ENCODE results near the gene CUEDC1. TPM values are rescaled to one million over a fixed set of nuclear protein-coding genes. Genes with fewer than 3 reads are reported as not detected.

CUEDC1 gene
- total and polyA plus RNA-seq, 4 donors, result 19.7 to 55.7 (median 29.2) TPM

- 58 to 62% methylated on average over 11 of the region's 11 CpGs for WGBS, 2 donors
- peaks cover 18 to 41% (median 27%) of the 10 kb centered on the region in 5 donors for H3K4me1 ChIP-seq (ENCODE audit: control insufficient read depth in 5 of 5, insufficient read depth in 5 of 5, low read length in 5 of 5)
- no peaks in the 10 kb centered on the region for H3K9me3 ChIP-seq (ENCODE audit: control insufficient read depth in 4 of 4, insufficient read depth in 3 of 4, low read length in 3 of 4)
- H3K27me3 ChIP-seq (ENCODE audit: control insufficient read depth in 3 of 3, insufficient read depth in 3 of 3, low read length in 2 of 3), result no peaks in the 10 kb centered on the region
- no peak overlapping the region for H3K4me3 ChIP-seq
- peak overlapping the region; percentile 75 to 96 for H3K27ac ChIP-seq (ENCODE audit: low read depth in 1 of 2, low read length in 1 of 2)
- H3K36me3 ChIP-seq (ENCODE audit: control insufficient read depth in 4 of 4, insufficient read depth in 4 of 4, low read length in 4 of 4), result no peaks in the 10 kb centered on the region
- peak overlapping the region; percentile 33 to 82 for H3K9ac ChIP-seq (ENCODE audit: insufficient read depth in 1 of 2, low read length in 2 of 2)
- DNase-seq (peak; percentile 82 to 85 (median 84)), ATAC-seq (ENCODE audit: insufficient read depth, low FRiP score) (no peak)
- TF ChIP-seq, protein P1, sequence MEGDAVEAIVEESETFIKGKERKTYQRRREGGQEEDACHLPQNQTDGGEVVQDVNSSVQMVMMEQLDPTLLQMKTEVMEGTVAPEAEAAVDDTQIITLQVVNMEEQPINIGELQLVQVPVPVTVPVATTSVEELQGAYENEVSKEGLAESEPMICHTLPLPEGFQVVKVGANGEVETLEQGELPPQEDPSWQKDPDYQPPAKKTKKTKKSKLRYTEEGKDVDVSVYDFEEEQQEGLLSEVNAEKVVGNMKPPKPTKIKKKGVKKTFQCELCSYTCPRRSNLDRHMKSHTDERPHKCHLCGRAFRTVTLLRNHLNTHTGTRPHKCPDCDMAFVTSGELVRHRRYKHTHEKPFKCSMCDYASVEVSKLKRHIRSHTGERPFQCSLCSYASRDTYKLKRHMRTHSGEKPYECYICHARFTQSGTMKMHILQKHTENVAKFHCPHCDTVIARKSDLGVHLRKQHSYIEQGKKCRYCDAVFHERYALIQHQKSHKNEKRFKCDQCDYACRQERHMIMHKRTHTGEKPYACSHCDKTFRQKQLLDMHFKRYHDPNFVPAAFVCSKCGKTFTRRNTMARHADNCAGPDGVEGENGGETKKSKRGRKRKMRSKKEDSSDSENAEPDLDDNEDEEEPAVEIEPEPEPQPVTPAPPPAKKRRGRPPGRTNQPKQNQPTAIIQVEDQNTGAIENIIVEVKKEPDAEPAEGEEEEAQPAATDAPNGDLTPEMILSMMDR (IDR thresholded peaks at IDR 0.05; ENCODE audit: control extremely low read depth, extremely low read depth), result no peak
These were observed 19.1 kb downstream of the CUEDC1 start for GRCh38 chr17:57935833-57936807.

DNA sequence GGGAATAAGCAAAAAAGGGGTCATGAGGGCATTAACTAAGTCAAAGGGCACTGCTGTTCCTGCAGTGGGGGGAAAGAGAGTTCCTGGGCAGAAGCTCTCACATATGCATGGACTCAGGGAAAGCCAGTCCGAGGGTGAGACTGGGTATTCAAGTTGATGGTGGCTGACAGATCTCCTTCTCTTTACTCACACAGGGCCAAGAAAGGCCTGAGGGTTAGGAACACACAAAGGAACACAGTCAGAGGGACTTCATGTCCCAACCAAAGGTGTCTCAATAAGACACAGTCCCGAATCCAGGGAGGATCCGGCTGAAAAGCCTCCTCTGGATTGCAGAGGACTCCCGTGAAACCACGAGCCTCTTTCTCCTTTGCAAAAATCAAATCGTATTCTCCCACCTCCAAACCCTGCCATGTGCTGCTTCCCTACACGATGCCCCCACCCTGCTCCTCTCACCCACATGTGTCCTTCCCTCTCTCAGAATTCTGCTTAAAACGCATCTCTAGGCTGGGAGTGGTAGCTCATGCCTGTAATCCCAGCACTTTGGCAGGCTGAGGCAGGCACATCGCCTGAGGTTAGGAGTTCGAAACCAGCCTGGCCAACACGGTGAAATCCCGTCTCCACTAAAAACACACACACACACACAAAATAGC is 23.6 kb downstream of the CUEDC1 start:
- DNase-seq (no peak), ATAC-seq (ENCODE audit: insufficient read depth, low FRiP score) (no peak)
- no peak overlapping the region for H3K27ac ChIP-seq (ENCODE audit: low read depth in 1 of 2, low read length in 1 of 2)
- no peaks in the 10 kb centered on the region for H3K27me3 ChIP-seq (ENCODE audit: control insufficient read depth in 3 of 3, insufficient read depth in 3 of 3, low read length in 2 of 3)
- H3K9ac ChIP-seq (ENCODE audit: insufficient read depth in 1 of 2, low read length in 2 of 2), result no peak overlapping the region
- TF ChIP-seq, protein P1 (IDR thresholded peaks at IDR 0.05; ENCODE audit: control extremely low read depth, extremely low read depth), result no peak
- peaks cover 17 to 48% (median 32%) of the 10 kb centered on the region in 5 donors for H3K4me1 ChIP-seq (ENCODE audit: control insufficient read depth in 5 of 5, insufficient read depth in 5 of 5, low read length in 5 of 5)
- WGBS, 2 donors, result 90 to 94% methylated on average over 12 of the region's 12 CpGs
- no peak overlapping the region for H3K4me3 ChIP-seq
- no peaks in the 10 kb centered on the region for H3K36me3 ChIP-seq (ENCODE audit: control insufficient read depth in 4 of 4, insufficient read depth in 4 of 4, low read length in 4 of 4)
- peaks cover 0 to 2% (median 0%) of the 10 kb centered on the region in 4 donors for H3K9me3 ChIP-seq (ENCODE audit: control insufficient read depth in 4 of 4, insufficient read depth in 3 of 4, low read length in 3 of 4)

DNA sequence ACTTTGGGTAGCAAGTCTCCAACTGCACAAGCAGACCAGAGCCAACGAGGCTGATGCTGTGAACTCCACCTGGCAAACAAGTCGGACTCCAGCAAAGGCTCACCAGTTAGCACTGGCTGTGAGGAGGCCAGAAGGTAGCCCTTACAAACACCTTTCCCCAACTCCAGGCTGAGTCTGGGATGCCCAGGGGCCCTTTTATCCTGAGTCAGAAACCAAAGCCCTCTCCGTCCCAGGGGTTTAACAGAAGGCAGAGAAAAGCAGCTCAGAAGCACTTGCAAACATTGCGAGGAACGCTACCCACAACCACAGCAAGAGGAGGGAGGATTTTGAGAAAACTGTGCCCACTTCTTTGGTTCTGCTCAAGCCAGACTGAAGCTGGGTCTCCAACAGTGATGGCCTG is 25.0 kb downstream of the CUEDC1 start:
- Histone ChIP-seq H3K27ac (ENCODE audit: low read depth in 1 of 2, low read length in 1 of 2) (peak overlapping the region in 1 of 2 donors; percentile 48), H3K36me3 (ENCODE audit: control insufficient read depth in 4 of 4, insufficient read depth in 4 of 4, low read length in 4 of 4) (no peaks in the 10 kb centered on the region), H3K4me3 (no peak overlapping the region), H3K9ac (ENCODE audit: insufficient read depth in 1 of 2, low read length in 2 of 2) (no peak overlapping the region), H3K9me3 (ENCODE audit: control insufficient read depth in 4 of 4, insufficient read depth in 3 of 4, low read length in 3 of 4) (peaks cover 0 to 2% (median 0%) of the 10 kb centered on the region in 4 donors), H3K4me1 (ENCODE audit: control insufficient read depth in 5 of 5, insufficient read depth in 5 of 5, low read length in 5 of 5) (peaks cover 12 to 42% (median 20%) of the 10 kb centered on the region in 5 donors), H3K27me3 (ENCODE audit: control insufficient read depth in 3 of 3, insufficient read depth in 3 of 3, low read length in 2 of 3) (no peaks in the 10 kb centered on the region)
- TF ChIP-seq, protein P1 (IDR thresholded peaks at IDR 0.05; ENCODE audit: control extremely low read depth, extremely low read depth), result no peak
- DNase-seq (no peak), ATAC-seq (ENCODE audit: insufficient read depth, low FRiP score) (no peak)
- 91 to 97% methylated on average over 5 of the region's 5 CpGs for WGBS, 2 donors

All from lung (tissue), 12 donors.